OCI-LY3 (cell line): ENCODE measurements around the gene GTF2IRD1.

Experiments used
- H2AFZ ChIP-seq: fragments of 200-600, 300-600 bp; shearing (Covaris generic); 2 replicates; pipeline ENCODE4 v1.6.0; 2014; ENCODE audit warnings: antibody characterized with exemption, low read depth, low read length
- H3K27ac ChIP-seq: fragments of 200-600, 300-600 bp; sonication (generic); 2 replicates; pipeline ENCODE4 v1.5.1; 2014; ENCODE audit warnings: mild to moderate bottlenecking, low read length, moderate library complexity, mixed read lengths
- H3K27me3 ChIP-seq: fragments of 200-600, 300-600 bp; sonication (generic); 2 replicates; pipeline ENCODE4 v1.6.1; 2014; ENCODE audit warnings: low read depth, low read length, mixed read lengths
- H3K36me3 ChIP-seq: fragments of 200-600, 300-600 bp; sonication (generic); replicated peaks from 2 replicates; pipeline ENCODE3; 2014; ENCODE audit warnings: low read depth, low read length, mixed read lengths
- H3K4me1 ChIP-seq: fragments of 300-600, 200-600 bp; sonication (generic); 2 replicates; pipeline ENCODE4 v1.6.1; 2014; ENCODE audit warnings: low read length, mixed read lengths
- H3K4me2 ChIP-seq: fragments of 200-600, 300-600 bp; sonication (generic); 2 replicates; pipeline ENCODE4 v1.6.1; 2014; ENCODE audit warnings: low read length, mixed read lengths
- H3K4me3 ChIP-seq: fragments of 300-600, 200-600 bp; sonication (generic); 2 replicates; pipeline ENCODE4 v1.5.1; 2014; ENCODE audit warnings: antibody characterized with exemption, mild to moderate bottlenecking, low read length, moderate library complexity
- H3K79me2 ChIP-seq: fragments of 300-600, 200-600 bp; shearing (Covaris generic); 2 replicates; pipeline ENCODE4 v1.6.1; 2014; ENCODE audit warnings: mild to moderate bottlenecking, low read length, mixed read lengths
- H3K9ac ChIP-seq: fragments of 300-600, 200-600 bp; shearing (Covaris generic); 2 replicates; pipeline ENCODE4 v1.6.0; 2014; ENCODE audit warnings: mild to moderate bottlenecking, low read length, moderate library complexity
- H3K9me3 ChIP-seq: fragments of 200-600, 300-600 bp; shearing (Covaris generic); 2 replicates; pipeline ENCODE4 v1.6.1; 2014; ENCODE audit warnings: low read length, mixed read lengths; ENCODE audit not compliant: insufficient read depth
- H4K20me1 ChIP-seq: fragments of 200-600, 300-600 bp; sonication (generic); 2 replicates; pipeline ENCODE4 v1.6.1; 2016; ENCODE audit warnings: low read length, mixed read lengths; ENCODE audit not compliant: insufficient read depth
- EZH2phosphoT487 ChIP-seq: fragments of 200-600 bp; shearing (Covaris generic); IDR thresholded peaks from 2 replicates; pipeline ENCODE4 v1.6.1; 2018; ENCODE audit warnings: antibody characterized with exemption, mixed run types, low read depth
- TF ChIP-seq, protein P1 (sequence below): fragments of 200-600, 300-600 bp; sonication (generic); IDR thresholded peaks from 2 replicates; pipeline ENCODE4 v1.5.1; 2014; ENCODE audit warnings: antibody characterized with exemption, low read length, low read depth

GTF2IRD1 gene

DNA sequence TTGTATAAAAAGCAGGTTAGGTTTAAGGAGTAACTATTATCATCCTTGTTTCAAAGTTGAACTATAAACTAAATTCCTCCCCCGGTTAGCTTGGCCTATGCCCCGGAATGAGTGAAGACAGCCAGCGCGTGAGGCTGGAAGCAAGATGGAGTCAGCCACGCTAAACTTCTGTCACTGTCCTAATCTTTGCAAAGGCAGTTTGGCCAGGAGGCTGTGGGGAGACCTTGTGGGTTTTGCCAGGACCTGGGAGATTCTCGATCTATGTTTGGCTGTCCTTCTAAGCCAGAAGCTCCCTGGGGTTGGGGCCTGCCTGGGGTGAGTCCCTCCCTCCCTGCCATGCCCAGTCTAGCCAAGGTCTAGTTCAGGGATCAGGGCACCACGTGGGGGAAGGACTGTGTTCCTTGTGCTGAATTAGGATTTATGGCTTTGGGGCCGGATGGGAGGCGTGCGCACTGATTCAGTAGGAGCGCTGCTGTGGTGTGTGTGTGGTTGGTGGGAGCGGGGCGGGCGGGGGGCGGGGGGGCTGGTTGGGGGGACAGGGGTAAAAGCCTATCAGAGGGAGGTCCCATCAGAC lies 871 bp upstream of the GTF2IRD1 start:
- no peak overlapping the region for H3K9ac ChIP-seq
- H3K4me2 ChIP-seq = no peak overlapping the region
- H3K27ac ChIP-seq = no peak overlapping the region
- TF ChIP-seq, protein P1, sequence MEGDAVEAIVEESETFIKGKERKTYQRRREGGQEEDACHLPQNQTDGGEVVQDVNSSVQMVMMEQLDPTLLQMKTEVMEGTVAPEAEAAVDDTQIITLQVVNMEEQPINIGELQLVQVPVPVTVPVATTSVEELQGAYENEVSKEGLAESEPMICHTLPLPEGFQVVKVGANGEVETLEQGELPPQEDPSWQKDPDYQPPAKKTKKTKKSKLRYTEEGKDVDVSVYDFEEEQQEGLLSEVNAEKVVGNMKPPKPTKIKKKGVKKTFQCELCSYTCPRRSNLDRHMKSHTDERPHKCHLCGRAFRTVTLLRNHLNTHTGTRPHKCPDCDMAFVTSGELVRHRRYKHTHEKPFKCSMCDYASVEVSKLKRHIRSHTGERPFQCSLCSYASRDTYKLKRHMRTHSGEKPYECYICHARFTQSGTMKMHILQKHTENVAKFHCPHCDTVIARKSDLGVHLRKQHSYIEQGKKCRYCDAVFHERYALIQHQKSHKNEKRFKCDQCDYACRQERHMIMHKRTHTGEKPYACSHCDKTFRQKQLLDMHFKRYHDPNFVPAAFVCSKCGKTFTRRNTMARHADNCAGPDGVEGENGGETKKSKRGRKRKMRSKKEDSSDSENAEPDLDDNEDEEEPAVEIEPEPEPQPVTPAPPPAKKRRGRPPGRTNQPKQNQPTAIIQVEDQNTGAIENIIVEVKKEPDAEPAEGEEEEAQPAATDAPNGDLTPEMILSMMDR = no peak
- TF ChIP-seq EZH2phosphoT487 = no peak
- no peaks in the 10 kb centered on the region for H3K27me3 ChIP-seq
- H2AFZ ChIP-seq = no peak overlapping the region
- no peak overlapping the region for H3K4me3 ChIP-seq
- H3K79me2 ChIP-seq = no peaks in the 10 kb centered on the region
- H3K4me1 ChIP-seq = no peaks in the 10 kb centered on the region
- no peaks in the 10 kb centered on the region for H4K20me1 ChIP-seq
- no peaks in the 10 kb centered on the region for H3K36me3 ChIP-seq
- H3K9me3 ChIP-seq = no peaks in the 10 kb centered on the region

DNA sequence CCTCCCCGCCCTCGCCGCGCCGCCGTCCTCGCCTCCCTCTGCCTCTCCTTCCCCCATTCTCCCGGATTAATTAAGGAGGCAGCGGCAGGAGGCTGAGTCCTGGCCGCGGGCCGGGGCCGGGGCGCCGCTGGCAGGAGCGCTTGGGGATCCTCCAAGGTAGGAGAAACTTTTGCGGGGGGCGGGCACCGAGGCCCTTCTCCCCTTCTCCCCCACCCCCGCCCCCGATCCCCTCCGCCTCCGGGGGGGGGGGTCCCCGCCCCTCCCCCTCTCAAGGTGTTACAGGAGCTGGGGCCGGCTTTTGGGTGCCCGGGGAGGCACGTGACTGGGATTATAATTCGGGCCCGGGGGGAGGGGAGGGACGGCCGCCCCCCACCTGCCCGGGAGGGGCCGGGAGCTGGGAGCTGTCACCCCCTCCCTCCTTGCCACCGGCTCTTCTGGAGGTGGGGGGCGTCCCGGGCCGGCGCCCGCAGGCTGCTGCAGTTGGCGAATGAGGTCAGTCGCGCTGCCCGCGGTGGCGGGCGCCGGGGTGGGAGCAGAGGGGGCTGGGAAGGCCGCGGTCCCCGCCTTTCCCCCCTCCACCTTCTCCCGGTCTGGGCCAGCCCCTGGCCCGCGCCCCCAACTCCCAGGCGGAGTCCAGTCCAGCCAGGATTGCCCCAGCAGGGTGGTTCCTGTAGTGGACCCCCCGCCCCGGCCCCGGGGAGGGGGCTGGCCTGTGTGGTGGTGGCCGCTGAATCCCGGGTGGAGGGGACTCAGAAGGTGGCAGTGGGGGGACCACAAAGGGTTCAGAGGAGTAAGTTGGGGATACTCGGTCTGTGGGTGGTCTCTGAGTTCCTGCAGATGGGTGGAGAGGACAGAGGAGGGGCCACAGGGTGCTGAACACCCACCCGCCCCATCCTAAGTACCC lies 567 bp downstream of the GTF2IRD1 start:
- H3K4me2 ChIP-seq = no peak overlapping the region
- H3K9ac ChIP-seq = no peak overlapping the region
- H3K79me2 ChIP-seq = no peaks in the 10 kb centered on the region
- H2AFZ ChIP-seq = no peak overlapping the region
- H3K9me3 ChIP-seq = no peaks in the 10 kb centered on the region
- TF ChIP-seq, protein P1 = no peak
- TF ChIP-seq EZH2phosphoT487 = no peak
- H3K27me3 ChIP-seq = no peaks in the 10 kb centered on the region
- no peaks in the 10 kb centered on the region for H4K20me1 ChIP-seq
- H3K4me3 ChIP-seq = no peak overlapping the region
- no peaks in the 10 kb centered on the region for H3K4me1 ChIP-seq
- H3K36me3 ChIP-seq = no peaks in the 10 kb centered on the region
- H3K27ac ChIP-seq = no peak overlapping the region

DNA sequence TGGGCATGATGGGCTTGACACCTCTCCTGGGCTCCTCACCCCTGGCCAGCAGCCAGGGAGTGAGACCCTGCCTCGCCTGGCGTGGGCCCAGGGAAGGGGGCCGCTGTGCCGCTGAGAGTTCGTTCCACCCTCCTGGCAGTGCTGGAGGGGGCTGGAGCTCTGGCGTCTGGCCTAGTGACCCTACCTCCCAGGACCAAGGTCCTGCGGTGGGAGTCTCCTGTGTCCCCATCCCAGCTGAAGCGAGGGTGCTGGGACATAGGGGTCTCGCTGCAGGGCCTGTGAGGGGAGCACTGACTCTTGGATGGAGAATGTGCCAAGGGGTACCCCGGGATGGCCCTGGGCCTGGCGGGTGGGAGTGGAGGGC lies 1.2 kb downstream of the GTF2IRD1 start:
- no peaks in the 10 kb centered on the region for H3K9me3 ChIP-seq
- H3K27ac ChIP-seq = no peak overlapping the region
- no peaks in the 10 kb centered on the region for H3K36me3 ChIP-seq
- H3K79me2 ChIP-seq = no peaks in the 10 kb centered on the region
- no peak overlapping the region for H3K9ac ChIP-seq
- no peak overlapping the region for H2AFZ ChIP-seq
- H3K27me3 ChIP-seq = no peaks in the 10 kb centered on the region
- TF ChIP-seq EZH2phosphoT487 = no peak
- TF ChIP-seq, protein P1 = no peak
- no peak overlapping the region for H3K4me2 ChIP-seq
- H3K4me3 ChIP-seq = no peak overlapping the region
- no peaks in the 10 kb centered on the region for H3K4me1 ChIP-seq
- H4K20me1 ChIP-seq = no peaks in the 10 kb centered on the region

DNA sequence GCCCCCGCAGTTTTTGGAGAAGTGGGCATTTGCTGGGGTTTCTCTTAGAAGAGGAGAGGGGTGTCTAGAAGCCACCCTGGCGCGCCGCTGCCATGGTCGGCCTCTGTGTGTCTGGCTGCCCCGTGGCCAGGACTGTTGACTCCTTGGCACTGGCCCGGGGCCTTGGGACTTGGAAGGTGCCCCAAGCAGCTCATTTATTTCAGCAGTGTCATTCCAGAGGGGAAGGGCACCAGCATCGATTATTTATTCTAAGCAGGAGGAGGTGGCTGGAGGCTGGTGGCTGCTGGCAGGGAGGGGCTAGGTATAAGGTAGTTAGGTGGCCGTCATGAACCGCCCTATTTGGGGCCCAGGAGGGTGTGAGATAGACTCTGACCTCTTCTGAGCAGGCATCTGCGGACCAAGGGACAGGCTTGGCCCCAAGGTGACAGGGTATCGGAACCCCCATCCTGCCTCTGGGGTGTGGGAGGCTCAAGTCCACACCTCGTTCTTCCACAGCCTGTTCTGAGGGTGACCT lies 1.6 kb downstream of the GTF2IRD1 start:
- Histone ChIP-seq H3K9me3 (no peaks in the 10 kb centered on the region), H3K27ac (no peak overlapping the region), H3K27me3 (no peaks in the 10 kb centered on the region), H3K9ac (no peak overlapping the region), H3K4me2 (no peak overlapping the region), H3K4me3 (no peak overlapping the region), H3K36me3 (no peaks in the 10 kb centered on the region), H4K20me1 (no peaks in the 10 kb centered on the region), H3K79me2 (no peaks in the 10 kb centered on the region), H3K4me1 (no peaks in the 10 kb centered on the region), H2AFZ (no peak overlapping the region)
- no peak for TF ChIP-seq EZH2phosphoT487
- TF ChIP-seq, protein P1 = no peak
